ENCODE data around the gene CCDC117.

DNA sequence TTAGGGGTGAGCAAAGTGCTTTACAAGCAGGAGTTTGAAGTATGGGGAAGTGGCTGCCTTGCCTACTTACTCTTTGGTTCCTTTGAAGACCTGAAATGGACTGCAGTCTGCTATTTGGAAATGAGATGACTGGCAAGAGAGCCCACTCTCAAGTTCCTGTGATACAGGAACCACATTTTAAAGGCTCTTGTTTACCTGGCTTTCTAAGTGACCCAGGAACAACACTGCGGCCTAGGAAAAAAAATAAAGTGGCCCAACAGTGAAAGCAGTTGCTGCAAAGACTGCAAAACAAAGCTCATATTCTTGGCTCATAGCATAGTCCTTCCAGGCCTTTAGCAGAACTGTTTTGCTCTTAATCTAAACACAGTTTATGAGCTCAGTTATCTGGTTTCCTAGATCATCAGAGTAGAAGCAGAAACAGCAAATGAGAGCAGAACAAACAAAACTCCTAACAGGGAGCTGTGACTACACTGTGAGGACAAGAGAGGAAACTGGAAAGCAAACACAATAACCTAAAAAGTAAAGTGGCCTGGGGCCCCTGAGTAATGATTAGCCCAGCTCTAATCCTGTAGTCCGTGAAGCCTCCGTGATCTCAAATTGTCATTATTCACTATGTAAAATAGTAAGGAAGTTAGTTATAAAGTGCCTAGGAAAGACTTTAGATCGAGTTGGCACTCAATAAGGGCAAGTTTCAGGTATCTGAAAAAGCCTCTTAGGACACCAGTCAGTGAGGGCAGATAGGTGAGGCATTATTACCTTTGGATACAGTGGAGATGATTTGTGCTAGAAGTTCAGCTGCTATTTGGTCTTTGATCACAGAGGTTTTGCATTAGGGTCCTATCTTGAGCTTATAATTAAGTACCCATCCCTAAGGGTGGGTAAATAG lies 11.5 kb downstream of the CCDC117 start:
- no peak for TF ChIP-seq EZH2 (IDR thresholded peaks at IDR 0.05; ENCODE audit: low read length)
- no peak for TF ChIP-seq CTCF (optimal IDR thresholded peaks at IDR 0.05 in 1 of 3, IDR thresholded peaks at IDR 0.05 in 1 of 3, conservative IDR thresholded peaks at IDR 0.05 in 1 of 3; ENCODE audit: extremely low read depth in 1 of 3, insufficient read depth in 2 of 3, low read length in 3 of 3)

All from keratinocyte (primary cell).